SH-SY5Y (cell line): ENCODE measurements around the gene SORT1.

Source experiments
- GATA2 ChIP-seq: IDR thresholded peaks from 2 replicates; pipeline ENCODE4 v1.6.1; 2011; ENCODE audit warnings: mild to moderate bottlenecking, low read depth, low read length
- GATA3 ChIP-seq: IDR thresholded peaks from 2 replicates; pipeline ENCODE4 v1.6.1; 2011; ENCODE audit warnings: low read depth, mild to moderate bottlenecking, low read length, moderate library complexity

GRCh38 chr1:109263597-109264378, 133.9 kb downstream of the SORT1 start:
- TF ChIP-seq GATA3 (no peak), GATA2 (no peak)
